ENCODE data around the gene FARSA. TPM values are rescaled to one million over a fixed set of nuclear protein-coding genes. Genes with fewer than 3 reads are reported as not detected.

The FARSA gene
- total RNA-seq, 1 donor, result 47.8 TPM

- H3K79me2 ChIP-seq (ENCODE audit: insufficient read depth, low read length), result peaks cover 67% of the 10 kb centered on the region
- no peak overlapping the region for H2AFZ ChIP-seq (ENCODE audit: low read length)
- TF ChIP-seq, protein P1, sequence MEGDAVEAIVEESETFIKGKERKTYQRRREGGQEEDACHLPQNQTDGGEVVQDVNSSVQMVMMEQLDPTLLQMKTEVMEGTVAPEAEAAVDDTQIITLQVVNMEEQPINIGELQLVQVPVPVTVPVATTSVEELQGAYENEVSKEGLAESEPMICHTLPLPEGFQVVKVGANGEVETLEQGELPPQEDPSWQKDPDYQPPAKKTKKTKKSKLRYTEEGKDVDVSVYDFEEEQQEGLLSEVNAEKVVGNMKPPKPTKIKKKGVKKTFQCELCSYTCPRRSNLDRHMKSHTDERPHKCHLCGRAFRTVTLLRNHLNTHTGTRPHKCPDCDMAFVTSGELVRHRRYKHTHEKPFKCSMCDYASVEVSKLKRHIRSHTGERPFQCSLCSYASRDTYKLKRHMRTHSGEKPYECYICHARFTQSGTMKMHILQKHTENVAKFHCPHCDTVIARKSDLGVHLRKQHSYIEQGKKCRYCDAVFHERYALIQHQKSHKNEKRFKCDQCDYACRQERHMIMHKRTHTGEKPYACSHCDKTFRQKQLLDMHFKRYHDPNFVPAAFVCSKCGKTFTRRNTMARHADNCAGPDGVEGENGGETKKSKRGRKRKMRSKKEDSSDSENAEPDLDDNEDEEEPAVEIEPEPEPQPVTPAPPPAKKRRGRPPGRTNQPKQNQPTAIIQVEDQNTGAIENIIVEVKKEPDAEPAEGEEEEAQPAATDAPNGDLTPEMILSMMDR (IDR thresholded peaks at IDR 0.05; ENCODE audit: extremely low read depth, low read depth, low read length), result no peak
- peaks cover 25% of the 10 kb centered on the region for H4K20me1 ChIP-seq (ENCODE audit: insufficient read depth, low read length)
- no peaks in the 10 kb centered on the region for H3K27me3 ChIP-seq (ENCODE audit: insufficient read depth, low read length)
- peak overlapping the region; percentile 93 for H3K4me2 ChIP-seq (ENCODE audit: insufficient read depth, low read length)
- DNase-seq (ENCODE audit: insufficient read length, low spot score, missing footprints), result peak; percentile 37
- peak overlapping the region; percentile 81 for H3K27ac ChIP-seq (ENCODE audit: low read depth, low read length)
- H3K36me3 ChIP-seq (ENCODE audit: insufficient read depth, low read length), result peaks cover 73% of the 10 kb centered on the region
- peaks cover 12% of the 10 kb centered on the region for H3K4me1 ChIP-seq (ENCODE audit: insufficient read depth, low read length)
- H3K4me3 ChIP-seq (ENCODE audit: insufficient read depth, low read length), result peak overlapping the region; percentile 73
- no peaks in the 10 kb centered on the region for H3K9me3 ChIP-seq (ENCODE audit: low read depth, low read length)
These were observed 13.4 kb upstream of the FARSA start for GRCh38 chr19:12946731-12947496.

DNA sequence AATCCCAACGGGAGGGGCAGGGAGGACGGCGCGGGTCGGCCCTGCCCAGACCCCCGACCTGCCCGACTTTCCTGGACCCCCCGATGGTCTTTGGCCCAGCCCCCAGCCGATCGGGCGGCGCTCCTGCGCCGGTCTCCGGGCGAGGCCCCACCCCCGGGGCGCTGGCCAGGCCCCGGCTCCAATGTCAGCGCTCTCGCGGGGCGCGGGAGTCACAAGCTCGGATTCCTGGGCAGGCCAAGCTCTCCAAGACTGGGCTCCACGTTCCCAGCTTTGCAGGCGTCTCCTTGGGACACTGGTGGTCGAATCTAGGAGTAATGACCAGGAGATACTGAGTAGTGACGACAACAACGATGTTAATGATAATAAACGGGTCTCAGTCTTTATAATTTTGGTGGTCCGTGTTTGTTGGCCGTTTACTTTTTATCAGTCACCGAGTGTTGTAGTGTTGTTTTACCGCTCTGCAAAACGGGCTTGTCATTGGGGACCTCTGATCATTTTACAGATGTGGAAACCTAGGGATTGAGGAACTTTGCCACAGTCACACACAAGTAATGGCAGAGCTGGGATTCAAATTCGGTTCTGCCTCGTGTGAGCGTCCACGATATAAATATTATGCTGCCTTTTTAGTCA is 12.7 kb upstream of the FARSA start:
- no peak overlapping the region for H2AFZ ChIP-seq (ENCODE audit: low read length)
- TF ChIP-seq, protein P1 (IDR thresholded peaks at IDR 0.05; ENCODE audit: extremely low read depth, low read depth, low read length), result no peak
- peak overlapping the region; percentile 73 for H3K4me3 ChIP-seq (ENCODE audit: insufficient read depth, low read length)
- peak overlapping the region; percentile 93 for H3K4me2 ChIP-seq (ENCODE audit: insufficient read depth, low read length)
- peaks cover 75% of the 10 kb centered on the region for H3K36me3 ChIP-seq (ENCODE audit: insufficient read depth, low read length)
- H3K9me3 ChIP-seq (ENCODE audit: low read depth, low read length), result no peaks in the 10 kb centered on the region
- peaks cover 70% of the 10 kb centered on the region for H3K79me2 ChIP-seq (ENCODE audit: insufficient read depth, low read length)
- peaks cover 11% of the 10 kb centered on the region for H3K4me1 ChIP-seq (ENCODE audit: insufficient read depth, low read length)
- peak; percentile 97 for DNase-seq (ENCODE audit: insufficient read length, low spot score, missing footprints)
- H3K27me3 ChIP-seq (ENCODE audit: insufficient read depth, low read length), result no peaks in the 10 kb centered on the region
- H4K20me1 ChIP-seq (ENCODE audit: insufficient read depth, low read length), result peaks cover 31% of the 10 kb centered on the region
- H3K27ac ChIP-seq (ENCODE audit: low read depth, low read length), result peak overlapping the region; percentile 81

DNA sequence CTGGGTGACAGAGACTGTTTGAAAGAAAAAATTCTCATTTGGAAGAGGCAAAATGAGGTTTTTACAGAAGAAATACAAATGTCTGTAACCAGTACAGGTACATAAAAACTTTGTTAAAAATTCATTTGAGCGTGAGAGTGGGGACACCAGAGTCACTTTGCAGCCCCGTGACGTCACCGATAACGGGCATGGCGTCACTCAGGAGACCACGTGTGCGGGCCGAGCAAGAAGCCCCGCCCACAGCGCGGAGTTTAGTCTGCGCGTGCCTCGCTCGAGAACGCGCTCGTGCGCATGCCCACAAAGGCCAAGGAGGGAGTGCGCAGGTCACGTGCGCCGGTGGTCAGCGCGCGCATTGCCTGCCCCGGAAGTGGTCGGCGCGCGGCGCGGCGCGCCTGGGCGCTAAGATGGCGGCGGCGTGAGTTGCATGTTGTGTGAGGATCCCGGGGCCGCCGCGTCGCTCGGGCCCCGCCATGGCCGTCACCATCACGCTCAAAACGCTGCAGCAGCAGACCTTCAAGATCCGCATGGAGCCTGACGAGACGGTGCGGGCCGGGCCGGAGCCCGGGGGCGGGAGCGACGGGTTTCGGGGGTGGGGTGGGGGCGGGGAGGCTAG is 12.1 kb upstream of the FARSA start, which contains the start of gene RAD23A:
RAD23A (plus strand) TSS at position 384 of the 613 bp plus-strand sequence; CDS start at position 471, 87 bp downstream.
- H3K79me2 ChIP-seq (ENCODE audit: insufficient read depth, low read length), result peaks cover 70% of the 10 kb centered on the region

More for the DNA sequence above, 12.1 kb upstream of the FARSA start, which contains the start of gene RAD23A:
- Histone ChIP-seq H3K27me3 (ENCODE audit: insufficient read depth, low read length) (no peaks in the 10 kb centered on the region), H4K20me1 (ENCODE audit: insufficient read depth, low read length) (peaks cover 37% of the 10 kb centered on the region), H3K9me3 (ENCODE audit: low read depth, low read length) (no peaks in the 10 kb centered on the region), H3K4me2 (ENCODE audit: insufficient read depth, low read length) (peak within 1 kb of the TSS; percentile 93), H2AFZ (ENCODE audit: low read length) (no peak within 1 kb of the TSS), H3K27ac (ENCODE audit: low read depth, low read length) (peak within 1 kb of the TSS; percentile 81), H3K4me1 (ENCODE audit: insufficient read depth, low read length) (peaks cover 15% of the 10 kb centered on the region), H3K36me3 (ENCODE audit: insufficient read depth, low read length) (peaks cover 76% of the 10 kb centered on the region), H3K4me3 (ENCODE audit: insufficient read depth, low read length) (peak within 1 kb of the TSS; percentile 73)
- TF ChIP-seq, protein P1 (IDR thresholded peaks at IDR 0.05; ENCODE audit: extremely low read depth, low read depth, low read length), result no peak
- peak; percentile 99 for DNase-seq (ENCODE audit: insufficient read length, low spot score, missing footprints)

Measured in osteoblast (primary cell).